ENCODE results near the gene SPECC1L. TPM values are rescaled to one million over a fixed set of nuclear protein-coding genes. Genes with fewer than 3 reads are reported as not detected.

The SPECC1L gene
- total RNA-seq, 1 experiment from 2014 or later: 41.3 TPM

DNA sequence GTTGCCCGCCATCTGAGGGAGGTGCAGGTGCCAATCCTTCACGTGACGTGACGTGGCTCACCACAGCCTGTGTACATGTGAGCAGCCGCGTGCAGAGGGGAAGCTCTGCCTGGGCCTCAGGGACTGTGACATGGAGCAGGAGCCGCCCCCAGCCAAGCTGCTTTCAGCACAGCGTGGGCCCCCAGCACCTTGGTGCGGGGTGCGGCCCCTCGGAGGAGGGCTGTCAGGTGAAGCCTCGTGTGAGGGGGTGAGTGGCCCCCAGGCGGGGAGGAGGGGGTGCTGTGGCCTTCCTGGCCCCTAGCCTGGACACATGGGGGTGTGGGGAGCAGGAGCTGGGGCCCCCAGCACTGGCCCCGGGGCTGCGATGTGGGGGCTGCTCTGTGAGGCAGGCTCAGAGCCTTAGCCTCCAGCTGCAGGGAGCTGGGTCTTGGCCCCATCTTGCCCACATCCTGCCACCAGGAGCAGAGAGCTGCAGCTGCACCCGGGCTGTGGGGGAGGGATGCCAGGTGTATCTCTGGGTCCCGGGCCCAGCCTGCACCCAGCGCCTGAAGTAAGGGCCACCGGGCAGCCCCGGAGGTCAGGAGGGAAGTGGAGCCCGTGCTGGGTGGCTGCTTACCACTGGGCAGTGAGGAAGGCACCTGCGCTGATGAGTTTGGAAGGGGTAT lies 157.0 kb downstream of the SPECC1L start, which contains the start of gene ADORA2A:
Gene ADORA2A, plus strand, starts transcription at position 100 of the 665 bp plus-strand sequence. CDS start 5,806 bp downstream, outside the sequence.
- no peak for DNase-seq
- H3K4me3 ChIP-seq: no peak within 1 kb of the TSS
- H3K27me3 ChIP-seq: no peaks in the 10 kb centered on the region
- no peaks in the 10 kb centered on the region for H3K36me3 ChIP-seq
- peaks cover 36% of the 10 kb centered on the region for H3K4me1 ChIP-seq
- H3K27ac ChIP-seq: no peak within 1 kb of the TSS
- no peaks in the 10 kb centered on the region for H3K9me3 ChIP-seq (replicated peaks)

DNA sequence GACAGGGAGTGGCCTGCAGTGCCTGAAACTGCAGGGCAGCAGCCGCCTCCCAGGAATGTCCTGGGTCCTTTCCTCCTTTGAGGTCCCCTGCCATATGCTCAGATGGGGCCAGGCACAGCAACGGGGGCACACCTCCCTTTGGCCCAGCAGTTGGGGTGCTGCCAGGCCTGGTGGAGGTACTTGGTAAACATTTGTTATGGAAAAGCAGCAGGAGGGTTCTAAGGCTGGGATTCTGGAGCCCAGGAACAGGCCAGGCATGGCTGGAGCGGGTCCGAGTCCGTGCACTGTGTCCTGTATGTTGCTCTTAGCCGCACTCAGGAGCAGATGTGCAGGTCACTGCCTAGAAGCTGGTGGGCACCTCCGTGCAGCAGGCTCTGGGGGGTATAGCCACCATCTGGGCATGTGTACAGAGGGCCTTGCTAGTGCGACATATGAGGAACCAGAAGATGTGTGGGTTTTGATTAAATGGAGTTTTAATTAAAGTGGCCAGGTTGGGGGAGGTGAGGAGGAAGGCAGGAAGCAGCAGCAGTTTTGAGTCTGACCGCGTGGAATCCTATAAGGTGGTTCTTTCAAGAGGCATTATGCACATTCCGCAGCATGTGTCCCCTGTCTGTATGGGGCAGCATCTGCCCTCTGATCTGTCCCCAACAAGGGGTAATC lies 158.2 kb downstream of the SPECC1L start:
- Histone ChIP-seq H3K4me1 (peaks cover 48% of the 10 kb centered on the region), H3K36me3 (no peaks in the 10 kb centered on the region), H3K27me3 (no peaks in the 10 kb centered on the region), H3K27ac (no peak overlapping the region), H3K4me3 (no peak overlapping the region), H3K9me3 (replicated peaks) (no peaks in the 10 kb centered on the region)
- no peak for DNase-seq

DNA sequence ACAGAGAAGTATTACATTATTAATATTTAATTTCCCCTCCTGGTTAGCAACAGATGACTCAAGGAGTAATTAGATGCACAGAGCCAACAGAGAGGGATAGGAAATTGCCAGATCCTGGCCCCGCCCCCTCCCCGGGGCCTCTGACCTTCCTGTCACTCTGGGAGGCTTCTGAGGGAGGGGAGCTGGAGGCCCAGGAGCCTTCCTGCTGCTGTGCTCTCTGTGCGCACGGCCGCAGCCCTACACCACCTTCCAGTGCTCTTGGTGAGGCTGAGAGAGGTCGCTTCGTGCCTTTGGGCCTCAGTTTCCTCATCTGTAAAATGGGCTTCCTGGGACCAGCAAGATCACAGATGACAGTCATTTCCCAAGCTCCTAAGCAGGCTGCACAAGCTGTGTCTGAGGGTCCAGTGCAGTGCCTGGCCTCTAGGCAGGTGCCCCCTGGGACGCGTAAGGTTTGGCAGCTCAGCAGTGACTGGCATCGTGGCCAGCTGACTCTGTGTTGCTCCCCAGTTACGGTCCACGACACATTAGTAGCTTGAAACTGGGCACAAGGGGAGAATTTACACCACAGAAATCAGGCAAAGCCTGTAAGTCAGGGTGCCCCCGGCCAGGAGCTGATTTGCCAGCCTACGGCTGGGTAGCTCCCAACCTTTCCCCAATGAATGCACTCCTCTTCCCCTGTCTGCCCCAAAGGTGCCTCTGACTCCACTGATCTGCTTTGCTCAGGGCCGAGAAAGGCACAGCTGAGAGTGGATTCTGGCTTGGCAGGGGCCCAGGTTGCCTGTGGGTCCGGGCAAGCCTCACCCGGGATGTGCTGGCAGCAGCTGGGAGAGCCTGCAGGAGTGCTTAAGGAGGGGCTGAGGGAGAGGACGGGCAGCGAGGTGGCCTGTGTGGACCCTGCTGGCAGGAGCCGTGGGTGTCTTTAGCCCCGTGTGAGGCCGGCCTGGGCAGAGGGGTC lies 159.1 kb downstream of the SPECC1L start:
- Histone ChIP-seq H3K36me3 (no peaks in the 10 kb centered on the region), H3K4me3 (no peak overlapping the region), H3K9me3 (replicated peaks) (no peaks in the 10 kb centered on the region), H3K27me3 (no peaks in the 10 kb centered on the region), H3K27ac (no peak overlapping the region), H3K4me1 (peaks cover 56% of the 10 kb centered on the region)
- peak; percentile 85 to 86 for DNase-seq

DNA sequence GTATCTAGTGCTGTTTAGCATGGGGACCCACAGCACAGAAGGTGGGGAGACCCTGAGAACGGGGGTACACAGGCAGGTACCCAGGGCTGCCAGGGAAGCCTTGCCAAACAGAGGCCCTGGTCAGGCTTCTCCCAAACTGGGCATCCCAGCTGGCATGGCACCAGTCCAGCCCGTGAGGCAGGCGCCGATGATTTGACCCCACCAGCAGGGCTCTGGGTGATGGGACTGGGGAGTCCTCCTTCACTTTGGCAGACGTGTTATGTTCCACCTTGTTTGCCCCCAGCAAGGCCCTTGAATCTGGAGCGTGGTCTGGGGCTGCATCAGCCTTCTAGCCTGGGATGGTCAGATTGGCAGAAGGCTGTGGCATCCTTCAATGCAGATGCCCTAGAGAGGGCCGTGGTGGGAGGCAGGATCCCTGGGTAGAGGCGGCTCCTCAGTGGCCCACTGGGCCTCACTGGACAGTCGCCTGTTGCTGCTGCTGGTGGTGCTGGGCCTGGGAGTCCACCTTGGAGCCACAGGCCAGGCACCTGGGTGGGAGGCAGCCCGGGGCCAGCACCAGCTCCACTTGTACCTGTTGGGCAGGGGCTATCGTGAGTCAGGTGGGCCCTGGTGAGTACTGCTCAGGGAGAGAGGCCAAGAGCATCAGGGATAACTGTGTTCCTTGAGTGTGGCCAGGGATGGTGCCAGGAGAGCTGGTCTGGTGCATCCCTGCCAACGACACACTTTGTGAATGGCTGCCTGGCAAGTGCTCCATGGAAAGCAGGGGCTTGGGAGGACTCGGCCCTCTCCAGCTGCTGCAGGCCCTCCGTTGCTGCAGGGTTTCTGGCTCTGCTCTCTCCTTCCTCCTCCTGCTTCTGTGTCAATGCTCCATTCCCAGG lies 160.0 kb downstream of the SPECC1L start:
- Histone ChIP-seq H3K4me3 (no peak overlapping the region), H3K36me3 (no peaks in the 10 kb centered on the region), H3K27ac (no peak overlapping the region), H3K4me1 (peaks cover 66% of the 10 kb centered on the region), H3K9me3 (replicated peaks) (no peaks in the 10 kb centered on the region), H3K27me3 (no peaks in the 10 kb centered on the region)
- no peak for DNase-seq

DNA sequence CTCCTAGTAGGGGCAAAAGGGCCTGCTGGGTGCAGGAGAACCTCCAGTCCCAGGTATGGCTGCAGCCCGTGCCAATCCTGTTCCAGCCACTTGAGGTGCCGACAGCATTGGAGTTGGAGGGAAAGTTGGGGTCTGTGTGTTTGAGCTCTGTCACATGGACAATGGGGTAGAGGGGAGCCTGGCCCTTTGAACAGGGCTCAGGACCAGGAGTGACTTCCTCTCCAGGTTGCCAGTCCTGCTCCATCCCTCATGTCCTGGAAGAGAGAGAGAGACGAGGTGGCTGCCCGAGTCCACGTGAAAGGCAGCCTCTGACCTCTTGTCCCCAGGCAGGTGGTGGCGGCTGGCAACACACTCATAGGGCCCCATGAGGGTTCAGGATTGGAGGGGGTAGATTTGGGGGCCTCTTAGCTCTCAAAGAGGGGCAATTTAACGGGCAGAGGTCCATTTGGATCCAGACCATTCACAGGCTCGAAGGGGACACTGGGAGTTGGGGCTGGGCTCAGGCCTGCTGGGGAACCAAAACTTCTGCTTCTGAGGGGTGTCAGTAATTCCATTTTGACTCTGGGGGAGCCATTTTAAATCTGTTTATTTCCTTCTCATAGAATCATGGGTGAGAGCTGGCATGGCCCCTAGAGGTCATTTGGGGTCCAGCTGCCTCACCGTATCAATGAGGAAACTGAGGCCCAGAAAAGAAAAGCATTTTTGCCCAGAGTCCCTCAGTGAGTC lies 160.8 kb downstream of the SPECC1L start:
- H3K9me3 ChIP-seq (replicated peaks): no peaks in the 10 kb centered on the region
- DNase-seq: no peak
- no peaks in the 10 kb centered on the region for H3K36me3 ChIP-seq
- H3K4me3 ChIP-seq: no peak overlapping the region
- peaks cover 74% of the 10 kb centered on the region for H3K4me1 ChIP-seq
- no peak overlapping the region; the same call in 1 of the 2 replicates for H3K27ac ChIP-seq
- no peaks in the 10 kb centered on the region for H3K27me3 ChIP-seq

DNA sequence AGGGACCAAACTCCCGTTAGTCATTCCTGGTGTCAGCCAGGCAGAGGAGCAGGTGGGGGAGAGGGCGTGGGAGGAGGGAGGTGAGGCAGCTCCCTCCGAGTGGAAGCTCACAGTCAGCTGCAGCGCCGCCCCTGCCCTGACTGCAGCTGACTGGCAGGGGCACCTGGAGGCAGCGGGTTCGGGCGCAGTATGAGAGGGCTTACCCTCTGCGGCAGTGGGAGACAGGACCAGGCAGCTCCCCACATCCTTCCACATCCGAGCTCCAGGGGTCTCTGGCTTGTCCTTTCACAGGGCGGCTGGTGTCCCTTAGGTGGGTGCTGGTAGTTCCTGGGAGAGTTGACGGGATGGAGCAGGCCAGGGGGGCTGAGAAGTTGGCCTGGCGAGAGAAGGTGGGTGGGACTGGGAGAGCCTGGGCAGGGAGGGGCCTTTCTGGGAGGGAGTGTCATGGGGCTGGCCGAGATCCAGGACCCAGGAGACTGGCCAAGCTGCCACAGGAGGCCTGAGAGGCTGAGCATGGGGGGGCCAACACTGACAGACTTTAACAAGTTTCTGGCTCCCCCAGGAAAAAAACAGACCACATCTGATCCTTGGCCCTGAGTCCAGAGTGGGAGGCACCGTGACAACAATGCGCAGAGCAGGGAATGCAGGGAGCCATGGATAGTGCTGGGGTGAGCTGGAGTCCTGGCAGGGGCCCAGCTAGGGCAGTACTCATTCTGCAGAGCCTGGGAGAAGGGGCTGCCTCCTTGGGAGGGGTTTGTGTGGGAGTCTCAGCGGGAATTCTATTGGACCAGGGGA lies 161.6 kb downstream of the SPECC1L start:
- Histone ChIP-seq H3K4me3 (peak overlapping the region; percentile 45), H3K9me3 (replicated peaks) (no peaks in the 10 kb centered on the region), H3K27ac (peak overlapping the region; percentile 72), H3K36me3 (no peaks in the 10 kb centered on the region), H3K4me1 (peaks cover 74% of the 10 kb centered on the region), H3K27me3 (no peaks in the 10 kb centered on the region)
- peak; percentile 92 to 95 for DNase-seq

DNA sequence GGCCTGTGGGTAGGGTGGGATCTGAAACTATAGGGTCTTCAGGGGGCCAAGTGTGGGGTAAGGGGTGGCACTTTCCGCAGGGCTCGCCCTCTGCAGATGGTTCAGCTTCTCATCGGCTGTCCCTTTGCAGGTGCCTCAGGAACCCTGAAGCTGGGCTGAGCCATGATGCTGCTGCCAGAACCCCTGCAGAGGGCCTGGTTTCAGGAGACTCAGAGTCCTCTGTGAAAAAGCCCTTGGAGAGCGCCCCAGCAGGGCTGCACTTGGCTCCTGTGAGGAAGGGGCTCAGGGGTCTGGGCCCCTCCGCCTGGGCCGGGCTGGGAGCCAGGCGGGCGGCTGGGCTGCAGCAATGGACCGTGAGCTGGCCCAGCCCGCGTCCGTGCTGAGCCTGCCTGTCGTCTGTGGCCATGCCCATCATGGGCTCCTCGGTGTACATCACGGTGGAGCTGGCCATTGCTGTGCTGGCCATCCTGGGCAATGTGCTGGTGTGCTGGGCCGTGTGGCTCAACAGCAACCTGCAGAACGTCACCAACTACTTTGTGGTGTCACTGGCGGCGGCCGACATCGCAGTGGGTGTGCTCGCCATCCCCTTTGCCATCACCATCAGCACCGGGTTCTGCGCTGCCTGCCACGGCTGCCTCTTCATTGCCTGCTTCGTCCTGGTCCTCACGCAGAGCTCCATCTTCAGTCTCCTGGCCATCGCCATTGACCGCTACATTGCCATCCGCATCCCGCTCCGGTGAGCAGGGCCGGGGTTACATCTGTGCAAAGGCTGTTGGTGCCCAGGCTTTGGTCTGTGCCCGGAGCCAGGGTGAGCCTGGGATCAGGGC lies 162.6 kb downstream of the SPECC1L start:
- Histone ChIP-seq H3K4me3 (no peak overlapping the region), H3K27ac (peak overlapping the region; percentile 72; the same call in 1 of the 2 replicates), H3K36me3 (no peaks in the 10 kb centered on the region), H3K9me3 (replicated peaks) (no peaks in the 10 kb centered on the region), H3K4me1 (peaks cover 77% of the 10 kb centered on the region), H3K27me3 (no peaks in the 10 kb centered on the region)
- no peak for DNase-seq

DNA sequence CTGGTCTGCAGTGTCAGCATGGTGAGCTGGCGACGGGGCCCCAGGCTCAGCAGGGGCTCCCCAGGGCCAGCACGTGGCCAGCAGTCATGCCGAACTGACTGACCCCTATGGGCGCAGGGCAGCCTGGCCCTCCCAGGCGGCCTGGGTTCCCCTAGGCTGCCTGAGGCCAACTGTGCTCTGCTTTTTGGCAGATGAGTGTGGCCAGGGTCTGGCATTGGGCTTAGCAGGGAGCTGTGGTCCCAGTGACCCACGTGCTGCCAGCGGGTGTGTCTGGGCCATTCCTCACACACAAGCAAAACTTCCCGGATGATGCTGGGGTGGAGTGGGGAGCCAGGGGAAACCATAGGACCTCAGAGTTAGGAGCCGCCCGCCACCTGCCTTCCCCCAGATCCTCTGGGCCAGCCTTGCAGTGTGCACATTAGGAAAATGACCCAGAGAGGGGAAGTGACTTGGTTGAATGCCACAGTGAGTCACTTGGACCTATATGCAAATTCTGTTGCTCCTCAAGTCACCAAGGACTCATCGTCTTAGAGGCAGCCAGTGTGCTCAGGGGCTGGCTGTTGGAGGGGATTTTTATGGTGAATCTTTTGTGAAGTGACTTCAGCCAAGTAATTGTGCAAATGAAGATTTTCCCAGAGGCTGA lies 163.3 kb downstream of the SPECC1L start:
- Histone ChIP-seq H3K4me3 (no peak overlapping the region), H3K27me3 (no peaks in the 10 kb centered on the region), H3K4me1 (peaks cover 79% of the 10 kb centered on the region), H3K9me3 (replicated peaks) (no peaks in the 10 kb centered on the region), H3K36me3 (no peaks in the 10 kb centered on the region), H3K27ac (peak overlapping the region; percentile 15; the same call in 1 of the 2 replicates)
- DNase-seq: no peak

DNA sequence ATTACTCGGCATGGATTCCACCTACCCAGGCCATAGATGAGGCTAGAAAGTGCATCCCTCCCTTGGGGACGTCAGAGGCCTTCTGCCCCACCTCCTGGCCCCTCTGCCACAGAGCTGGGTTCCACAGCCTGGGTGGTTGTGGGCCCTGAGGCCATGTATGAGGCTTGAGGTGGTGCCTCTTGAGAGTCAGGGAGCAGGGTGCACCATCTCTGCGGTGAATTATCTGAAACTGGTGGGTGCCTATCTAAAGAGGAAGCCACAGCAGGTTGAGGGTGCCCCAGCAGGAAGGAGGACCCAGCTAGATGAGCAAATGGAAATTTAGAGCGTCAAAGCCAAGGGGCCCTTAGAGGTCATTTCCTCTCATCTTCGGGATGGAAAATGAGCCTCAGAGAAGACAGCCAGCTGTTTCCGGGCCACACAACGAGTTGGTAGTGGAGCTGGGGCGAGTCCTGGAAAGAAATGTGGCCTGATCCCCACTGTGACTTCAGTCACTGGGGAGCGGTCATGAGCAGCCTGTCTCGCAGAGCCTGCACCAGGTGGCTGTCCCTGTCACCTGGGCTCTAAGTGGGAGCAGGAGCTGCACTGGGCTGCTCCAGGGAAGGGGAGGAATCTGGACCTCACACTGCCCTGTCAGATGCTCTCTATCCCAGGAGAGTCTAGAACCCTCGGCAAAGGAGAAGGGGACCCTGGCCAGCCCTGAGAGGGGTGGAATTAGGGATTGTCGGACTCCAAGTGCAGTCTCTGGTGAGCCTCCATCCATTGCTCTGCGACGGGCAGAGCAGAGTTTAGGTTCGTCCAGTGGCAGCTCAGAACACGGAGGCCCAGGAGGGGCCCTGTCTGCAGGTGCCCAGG lies 164.1 kb downstream of the SPECC1L start:
- peak; percentile 76 to 86 for DNase-seq
- H3K4me1 ChIP-seq: peaks cover 73% of the 10 kb centered on the region

DNA sequence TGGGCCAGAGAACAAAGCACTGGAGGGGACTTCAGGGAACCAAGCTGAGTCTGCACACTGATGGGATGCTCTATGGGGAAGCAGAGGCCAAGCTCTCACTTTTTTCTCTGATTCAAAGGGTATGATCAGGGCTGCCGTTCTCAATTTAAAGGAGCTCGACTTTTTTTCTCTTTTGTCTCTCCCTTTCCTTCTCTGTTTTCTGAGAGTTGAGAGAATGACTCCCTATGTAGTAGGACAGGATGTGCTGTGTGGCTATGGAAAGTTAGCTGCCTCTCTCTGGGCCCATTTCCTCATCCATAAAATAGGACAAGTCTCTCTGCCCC lies 164.7 kb downstream of the SPECC1L start:
- no peak for DNase-seq
- H3K9me3 ChIP-seq (replicated peaks): no peaks in the 10 kb centered on the region
- no peak overlapping the region; the same call in 1 of the 2 replicates for H3K27ac ChIP-seq
- H3K4me1 ChIP-seq: peaks cover 68% of the 10 kb centered on the region
- H3K27me3 ChIP-seq: no peaks in the 10 kb centered on the region
- H3K36me3 ChIP-seq: no peaks in the 10 kb centered on the region
- no peak overlapping the region for H3K4me3 ChIP-seq

More for the DNA sequence above, 164.1 kb downstream of the SPECC1L start:
- H3K4me3 ChIP-seq: no peak overlapping the region
- no peaks in the 10 kb centered on the region for H3K9me3 ChIP-seq (replicated peaks)
- peak overlapping the region; percentile 15; the same call in 1 of the 2 replicates for H3K27ac ChIP-seq
- no peaks in the 10 kb centered on the region for H3K36me3 ChIP-seq
- no peaks in the 10 kb centered on the region for H3K27me3 ChIP-seq

DNA sequence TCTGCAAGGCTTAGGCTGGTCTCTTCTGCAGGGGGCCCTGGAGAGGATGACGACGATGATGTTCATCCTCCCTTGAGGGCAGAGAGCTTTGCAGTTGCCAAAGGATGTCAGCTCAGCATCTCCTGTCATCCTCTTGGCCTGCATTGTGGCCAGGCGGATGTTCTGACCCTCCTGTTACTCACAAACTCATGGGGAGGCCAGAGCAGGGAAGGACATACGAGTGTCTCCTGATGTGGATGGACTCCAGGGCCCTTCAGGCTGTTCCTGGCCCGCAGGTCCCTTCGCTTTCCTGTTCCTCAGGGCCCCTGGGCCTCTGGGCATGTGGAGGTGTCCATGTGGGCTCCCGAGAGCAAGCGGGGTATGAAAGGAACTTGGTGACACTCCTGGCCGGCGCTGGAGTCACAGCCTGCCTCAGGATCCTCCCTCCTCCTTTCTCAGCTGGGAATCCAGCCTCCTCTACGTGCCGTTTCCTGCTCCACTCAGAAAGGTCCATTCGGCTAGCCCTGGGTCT lies 165.3 kb downstream of the SPECC1L start:
- H3K27ac ChIP-seq: peak overlapping the region; percentile 38

More for the DNA sequence above, 165.3 kb downstream of the SPECC1L start:
- no peaks in the 10 kb centered on the region for H3K36me3 ChIP-seq
- DNase-seq: peak; percentile 63 to 78
- H3K4me1 ChIP-seq: peaks cover 66% of the 10 kb centered on the region
- no peak overlapping the region for H3K4me3 ChIP-seq
- H3K9me3 ChIP-seq (replicated peaks): no peaks in the 10 kb centered on the region
- H3K27me3 ChIP-seq: no peaks in the 10 kb centered on the region
